ENCODE measurements around the gene SEL1L. TPM values are rescaled to one million over a fixed set of nuclear protein-coding genes. Genes with fewer than 3 reads are reported as not detected.

The SEL1L gene
- polyA plus RNA-seq, 4 donors = 60.6 to 96.0 (median 76.5) TPM

DNA sequence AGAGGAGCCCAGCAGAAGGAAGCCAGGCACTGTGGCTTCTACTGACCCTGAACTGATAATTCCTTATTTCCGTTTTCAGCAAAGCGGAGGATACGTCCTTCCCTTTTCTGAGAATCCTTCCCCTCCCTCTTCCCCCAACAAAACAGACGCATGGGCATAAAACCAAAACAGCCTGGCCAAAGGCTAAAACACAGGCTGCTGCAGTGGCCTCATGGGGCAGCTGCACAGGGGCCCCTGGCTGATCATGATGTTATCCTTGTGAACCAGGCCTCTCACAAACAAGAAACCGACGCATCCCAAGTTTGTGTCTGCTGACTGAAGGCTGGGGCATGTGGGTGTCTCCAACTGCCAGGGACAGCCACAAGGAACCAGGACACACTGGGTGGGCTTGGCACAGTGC lies 110.1 kb downstream of the SEL1L start:
- DNase-seq (ENCODE audit: low read depth in 4 of 4, low spot score in 3 of 4) = no peak

Other genes starting within 250 kb of the SEL1L start
- 10 to 100 TPM in 3 of 4 donors, 1 to 10 TPM in 1; 2.5 to 53.8 (median 45.7) TPM for gene STON2, start 133.5 kb downstream of the SEL1L start, polyA plus RNA-seq (ENCODE audit: insufficient read length in 4 of 4)

Data from left renal pelvis (tissue), 4 donors.